H1 (cell line): ENCODE measurements around the gene USP26. TPM values are rescaled to one million over a fixed set of nuclear protein-coding genes. Genes with fewer than 3 reads are reported as not detected.

Experiments
- CTCF ChIA-PET: fragments of 300-600 bp; sonication (Branson Sonifier 250); formaldehyde crosslinking; loops from one replicate; lab custom pipeline; 2021; ENCODE audit not compliant: partially characterized antibody; lab: Charles Lee
- POLR2A ChIA-PET: fragments of 300-600 bp; sonication (Branson Sonifier 250); formaldehyde crosslinking; loops from one replicate; lab custom pipeline; 2021; ENCODE audit warnings: inconsistent platforms; ENCODE audit not compliant: partially characterized antibody; lab: Charles Lee
- DNase-seq, 2 experiments: peaks; one replicate each; pipeline versions ENCODE4 v3.0.0 to v3.0.0-alpha.2; 2010 to 2022; ENCODE audit warnings: low spot score in 2 of 2, low read depth in 1 of 2, mixed read lengths in 1 of 2
- FAIRE-seq: peaks from 2 replicates; lab custom pipeline; 2011; peaks lifted over from hg19 to GRCh38; lab: Jason Lieb, UNC
- H2AFZ ChIP-seq: 2 replicates; pipeline ENCODE4 v1.8.1; 2012; ENCODE audit warnings: low read length, inconsistent platforms
- H2AK5ac ChIP-seq: 2 replicates; pipeline ENCODE4 v1.6.1; 2013; ENCODE audit warnings: low read depth, low read length
- H2BK120ac ChIP-seq: replicated peaks from 2 replicates; pipeline ENCODE3; 2013; ENCODE audit warnings: low read depth, low read length, inconsistent platforms
- H2BK12ac ChIP-seq: 2 replicates; pipeline ENCODE4 v1.6.1; 2013; ENCODE audit warnings: low read depth, low read length
- H2BK15ac ChIP-seq: 2 replicates; pipeline ENCODE4 v1.6.1; 2013; ENCODE audit warnings: low read length
- H2BK20ac ChIP-seq: 2 replicates; pipeline ENCODE4 v1.6.1; 2013; ENCODE audit warnings: low read length
- H2BK5ac ChIP-seq: 2 replicates; pipeline ENCODE4 v1.6.1; 2013; ENCODE audit warnings: low read depth, low read length
- H3K14ac ChIP-seq: 2 replicates; pipeline ENCODE4 v1.6.1; 2013; ENCODE audit warnings: inconsistent platforms; ENCODE audit not compliant: insufficient read length
- H3K18ac ChIP-seq: 2 replicates; pipeline ENCODE4 v1.6.1; 2013; ENCODE audit warnings: low read length; ENCODE audit errors: extremely low read depth
- H3K23ac ChIP-seq: 2 replicates; pipeline ENCODE4 v1.6.1; 2013; ENCODE audit warnings: inconsistent platforms; ENCODE audit not compliant: insufficient read length
- H3K23me2 ChIP-seq: 2 replicates; pipeline ENCODE4 v1.6.1; 2013; ENCODE audit warnings: low read depth, low read length
- H3K27ac ChIP-seq: 2 replicates; pipeline ENCODE4 v1.6.1; 2011; ENCODE audit warnings: low read depth, low read length, inconsistent platforms
- H3K27me3 ChIP-seq, 4 experiments: replicated peaks in 1 of 4; 1 replicate in 1 of 4; 2 replicates in 3 of 4; pipeline versions ENCODE4 v1.6.1 to v1.8.1; 2011 to 2013; ENCODE audit warnings: low read length in 3 of 4, mild to moderate bottlenecking in 3 of 4, inconsistent platforms in 2 of 4, mixed read lengths in 2 of 4, moderate library complexity in 1 of 4; ENCODE audit not compliant: control insufficient read depth in 3 of 4, insufficient read depth in 3 of 4; ENCODE audit errors: extremely low read depth in 1 of 4
- H3K36me3 ChIP-seq, 4 experiments: 2 replicates each; pipeline versions ENCODE4 v1.6.1 to v1.8.1; 2011 to 2013; ENCODE audit warnings: mild to moderate bottlenecking in 4 of 4, low read length in 3 of 4, moderate library complexity in 2 of 4, control low read depth in 1 of 4, inconsistent platforms in 1 of 4; ENCODE audit not compliant: insufficient read depth in 4 of 4, control insufficient read depth in 2 of 4
- H3K4ac ChIP-seq: replicated peaks from 2 replicates; pipeline ENCODE3; 2013; ENCODE audit warnings: low read length, low read depth, mixed read lengths, inconsistent platforms; ENCODE audit not compliant: insufficient read length
- H3K4me1 ChIP-seq, 4 experiments: replicated peaks in 1 of 4; 1 replicate in 1 of 4; 2 replicates in 3 of 4; pipeline versions ENCODE4 v1.6.1 to v1.8.1; 2011 to 2013; ENCODE audit warnings: low read length in 3 of 4, inconsistent platforms in 2 of 4, mixed read lengths in 1 of 4; ENCODE audit not compliant: insufficient read depth in 4 of 4, control insufficient read depth in 3 of 4
- H3K4me2 ChIP-seq, 2 experiments: 2 replicates each; pipeline versions ENCODE4 v1.6.1 to v1.8.1; 2011 to 2013; ENCODE audit warnings: low read depth in 2 of 2, low read length in 2 of 2, control low read depth in 1 of 2, inconsistent platforms in 1 of 2, mild to moderate bottlenecking in 1 of 2; ENCODE audit not compliant: insufficient read depth in 1 of 2
- H3K4me3 ChIP-seq, 4 experiments: fragments of 200-600, 300-600 bp in 1 of 4; sonication (generic), shearing (Covaris generic), sonication (Bioruptor Twin) in 1 of 4; 2 replicates each; pipeline versions ENCODE4 v1.5.1 to v1.8.1; 2011 to 2016; ENCODE audit warnings: low read length in 4 of 4, low read depth in 3 of 4, control low read depth in 2 of 4, inconsistent platforms in 2 of 4, mild to moderate bottlenecking in 2 of 4, mixed read lengths in 1 of 4, moderate library complexity in 1 of 4; ENCODE audit not compliant: insufficient read depth in 2 of 4; ENCODE audit errors: extremely low read depth in 1 of 4
- H3K56ac ChIP-seq: replicated peaks from 2 replicates; pipeline ENCODE3; 2013; ENCODE audit warnings: low read depth, mild to moderate bottlenecking, mixed read lengths, low read length, inconsistent platforms; ENCODE audit not compliant: insufficient read length
- H3K79me1 ChIP-seq: 2 replicates; pipeline ENCODE4 v1.6.1; 2013; ENCODE audit warnings: low read depth, low read length, control low read depth
- H3K79me2 ChIP-seq, 2 experiments: 2 replicates each; pipeline versions ENCODE4 v1.6.1 to v1.8.1; 2012 to 2013; ENCODE audit warnings: low read length in 2 of 2, mild to moderate bottlenecking in 2 of 2, inconsistent platforms in 1 of 2; ENCODE audit not compliant: insufficient read depth in 2 of 2, control insufficient read depth in 1 of 2
- H3K9ac ChIP-seq, 4 experiments: replicated peaks in 1 of 4; 1 replicate in 1 of 4; 2 replicates in 3 of 4; pipeline versions ENCODE4 v1.6.1 to v1.8.1; 2011 to 2013; ENCODE audit warnings: low read depth in 3 of 4, low read length in 3 of 4, control low read depth in 2 of 4, mild to moderate bottlenecking in 2 of 4, moderate library complexity in 2 of 4, inconsistent platforms in 1 of 4; ENCODE audit errors: extremely low read depth in 1 of 4
- H3K9me3 ChIP-seq, 2 experiments: 2 replicates each; pipeline versions ENCODE4 v1.6.1 to v1.8.1; 2012 to 2013; ENCODE audit warnings: mild to moderate bottlenecking in 2 of 2, moderate library complexity in 2 of 2, control low read depth in 1 of 2, inconsistent platforms in 1 of 2, low read depth in 1 of 2, low read length in 1 of 2, mixed read lengths in 1 of 2; ENCODE audit not compliant: insufficient read depth in 2 of 2
- H4K20me1 ChIP-seq, 2 experiments: replicated peaks in 1 of 2; 2 replicates each; pipeline versions ENCODE3 to v1.8.1; 2011 to 2013; ENCODE audit warnings: inconsistent platforms in 2 of 2, low read length in 2 of 2, mild to moderate bottlenecking in 1 of 2; ENCODE audit not compliant: insufficient read depth in 2 of 2, control insufficient read depth in 1 of 2
- H4K5ac ChIP-seq: 2 replicates; pipeline ENCODE4 v1.6.1; 2013; ENCODE audit warnings: low read length, low read depth, mixed read lengths, inconsistent platforms; ENCODE audit not compliant: insufficient read length
- H4K8ac ChIP-seq: 2 replicates; pipeline ENCODE4 v1.8.0; 2013; ENCODE audit warnings: mild to moderate bottlenecking, moderate library complexity, low read length, inconsistent platforms; ENCODE audit not compliant: insufficient read depth; ENCODE audit errors: extremely low read depth
- H4K91ac ChIP-seq: replicated peaks from 2 replicates; pipeline ENCODE3; 2013; ENCODE audit warnings: low read length, mixed read lengths, inconsistent platforms; ENCODE audit not compliant: insufficient read length
- JUND ChIP-seq: IDR thresholded peaks from 2 replicates; pipeline ENCODE4 v1.6.1; 2011; ENCODE audit warnings: mild to moderate bottlenecking, improper control_type of control experiment, low read length
- whole genome bisulfite sequencing, 2 experiments: shearing (Covaris generic) in 1 of 2; methylation state at CpG; one replicate each; pipeline versions ENCODE4 v1.1.6 to v1.1.7; 2013 to 2015; ENCODE audit warnings: low lambda C conversion rate in 2 of 2, mixed read lengths in 2 of 2, inconsistent platforms in 1 of 2, low coverage in 1 of 2, missing lambda C conversion rate in 1 of 2; ENCODE audit not compliant: insufficient replicate concordance in 2 of 2, insufficient coverage in 1 of 2, insufficient read length in 1 of 2; ENCODE audit errors: extremely low coverage in 1 of 2, missing lambda C conversion rate in 1 of 2; 5-methylcytosine and 5-hydroxymethylcytosine counted together
- polyA plus RNA-seq, 7 experiments: library from polyadenylated mRNA; depleted of rRNA in 3 of 7; stranded (reverse) in 5 of 7; unstranded in 2 of 7; fragments of >200 nt in 5 of 7; fragments of 200-250 nt in 2 of 7; gene quantifications; 1 replicate in 5 of 7; 2 replicates in 1 of 7; 4 replicates in 1 of 7; pipeline versions ENCODE4 v1.2.1 to v1.2.3, GENCODE V29; 2011 to 2013; ENCODE audit warnings: missing spikeins in 2 of 7, mixed read lengths in 2 of 7
- total RNA-seq: library from RNA; stranded (reverse); fragmentation: NEBNext Ultra II Directional; extraction: Animal tissue kit (Norgen Biotek cat#: 25700); gene quantifications from 2 replicates; pipeline ENCODE4 v1.2.1, GENCODE V29; 2021

USP26 gene
- total and polyA plus RNA-seq, 2 of the 8 experiments (the other 6 are each of a cell fraction or from before 2014, with no cell fraction given): not detected

GRCh38 chrX:133042260-133042659 is 54.6 kb downstream of the USP26 start:
- Histone ChIP-seq H3K23me2 (no peaks in the 10 kb centered on the region), H3K27me3 (no peaks in the 10 kb centered on the region), H2BK120ac (no peak overlapping the region), H3K36me3 (no peaks in the 10 kb centered on the region), H3K4me3 (no peak overlapping the region), H3K79me2 (no peaks in the 10 kb centered on the region)
- WGBS, 2 experiments: 75% methylated on average over 1 of the region's 2 CpGs; no CpG with 5 or more reads in 1 of the 2 experiments
- no peak for TF ChIP-seq JUND
- TF ChIP-seq, all 59 proteins: peak for 0
- Histone ChIP-seq H3K23ac (no peak overlapping the region), H2BK5ac (no peak overlapping the region), H3K18ac (no peak overlapping the region), H3K79me1 (no peaks in the 10 kb centered on the region), H2BK12ac (no peak overlapping the region), H4K20me1 (no peaks in the 10 kb centered on the region), H3K4me2 (no peak overlapping the region), H3K9me3 (no peaks in the 10 kb centered on the region), H3K14ac (no peak overlapping the region), H4K91ac (no peak overlapping the region), H3K4me1 (no peaks in the 10 kb centered on the region), H3K9ac (no peak overlapping the region), H3K4ac (no peak overlapping the region), H2BK20ac (no peak overlapping the region), H3K27ac (no peak overlapping the region), H4K5ac (no peak overlapping the region), H2AK5ac (no peak overlapping the region), H2BK15ac (no peak overlapping the region), H2AFZ (no peak overlapping the region), H4K8ac (no peak overlapping the region), H3K56ac (no peak overlapping the region)
- no peak for FAIRE-seq
- POLR2A ChIA-PET: no interaction called here
- CTCF ChIA-PET: no interaction called here
- no peak for DNase-seq
